ENCODE data around the gene ERRFI1.
"Not testable (repeated sequence)": the region's sequence is repeated elsewhere in the genome, so short reads cannot be mapped to it uniquely, and the experiment has no call there.

The ERRFI1 gene

GRCh38 chr1:8070381-8070811 is 44.3 kb upstream of the ERRFI1 start:
- ATAC-seq (ENCODE audit: insufficient read depth, low read depth) = no peak
- no peak for TF ChIP-seq CTCF (IDR thresholded peaks at IDR 0.05; ENCODE audit: borderline replicate concordance, extremely low read depth, low read length, poor library complexity, severe bottlenecking)
- no peak for TF ChIP-seq EZH2 (IDR thresholded peaks at IDR 0.05; ENCODE audit: borderline replicate concordance, low read depth, low read length, severe bottlenecking)
- no peak overlapping the region for H3K27ac ChIP-seq (ENCODE audit: low read length)
- H3K4me2 ChIP-seq (ENCODE audit: insufficient read depth, low read length) = no peak overlapping the region
- no peak overlapping the region for H3K4me3 ChIP-seq (ENCODE audit: low read depth in 1 of 2, low read length in 2 of 2)
- no peaks in the 10 kb centered on the region for H4K20me1 ChIP-seq (ENCODE audit: insufficient read depth, low read length)
- H2AFZ ChIP-seq (ENCODE audit: low read depth, low read length) = no peak overlapping the region
- no peaks in the 10 kb centered on the region for H3K4me1 ChIP-seq (ENCODE audit: insufficient read depth, low read length)
- no peak overlapping the region for H3K9ac ChIP-seq (ENCODE audit: low read depth, low read length)
- H3K27me3 ChIP-seq (ENCODE audit: insufficient read depth, low read length, poor library complexity) = peaks cover 4% of the 10 kb centered on the region
- no peak for DNase-seq
- H3K9me3 ChIP-seq (ENCODE audit: insufficient read depth, low read length, severe bottlenecking) = no peaks in the 10 kb centered on the region
- H3K36me3 ChIP-seq (ENCODE audit: insufficient read depth, low read length) = no peaks in the 10 kb centered on the region
- no peaks in the 10 kb centered on the region for H3K79me2 ChIP-seq (ENCODE audit: insufficient read depth, low read length)

GRCh38 chr1:8069614-8070320 is 43.7 kb upstream of the ERRFI1 start:
- H3K4me3 ChIP-seq (ENCODE audit: low read depth in 1 of 2, low read length in 2 of 2); H3K27me3 ChIP-seq (ENCODE audit: insufficient read depth, low read length, poor library complexity): not testable (repeated sequence)

GRCh38 chr1:8065369-8065768 is 39.3 kb upstream of the ERRFI1 start:
- no peak for DNase-seq

More at GRCh38 chr1:8069614-8070320, 43.7 kb upstream of the ERRFI1 start:
- not testable (repeated sequence) for H3K9me3 ChIP-seq (ENCODE audit: insufficient read depth, low read length, severe bottlenecking); H3K4me1 ChIP-seq (ENCODE audit: insufficient read depth, low read length); H3K79me2 ChIP-seq (ENCODE audit: insufficient read depth, low read length); H4K20me1 ChIP-seq (ENCODE audit: insufficient read depth, low read length); H3K36me3 ChIP-seq (ENCODE audit: insufficient read depth, low read length); H3K4me2 ChIP-seq (ENCODE audit: insufficient read depth, low read length); H3K27ac ChIP-seq (ENCODE audit: low read length); H2AFZ ChIP-seq (ENCODE audit: low read depth, low read length); H3K9ac ChIP-seq (ENCODE audit: low read depth, low read length); DNase-seq; ATAC-seq (ENCODE audit: insufficient read depth, low read depth)

More at GRCh38 chr1:8065369-8065768, 39.3 kb upstream of the ERRFI1 start:
- Histone ChIP-seq H3K4me1 (ENCODE audit: insufficient read depth, low read length) (no peaks in the 10 kb centered on the region), H3K27me3 (ENCODE audit: insufficient read depth, low read length, poor library complexity) (peaks cover 4% of the 10 kb centered on the region), H3K4me3 (ENCODE audit: low read depth in 1 of 2, low read length in 2 of 2) (no peak overlapping the region), H3K79me2 (ENCODE audit: insufficient read depth, low read length) (no peaks in the 10 kb centered on the region), H3K9me3 (ENCODE audit: insufficient read depth, low read length, severe bottlenecking) (no peaks in the 10 kb centered on the region), H4K20me1 (ENCODE audit: insufficient read depth, low read length) (no peaks in the 10 kb centered on the region), H2AFZ (ENCODE audit: low read depth, low read length) (no peak overlapping the region), H3K27ac (ENCODE audit: low read length) (no peak overlapping the region), H3K4me2 (ENCODE audit: insufficient read depth, low read length) (no peak overlapping the region), H3K36me3 (ENCODE audit: insufficient read depth, low read length) (no peaks in the 10 kb centered on the region), H3K9ac (ENCODE audit: low read depth, low read length) (no peak overlapping the region)
- TF ChIP-seq EZH2 (IDR thresholded peaks at IDR 0.05; ENCODE audit: borderline replicate concordance, low read depth, low read length, severe bottlenecking) = no peak
- TF ChIP-seq CTCF (IDR thresholded peaks at IDR 0.05; ENCODE audit: borderline replicate concordance, extremely low read depth, low read length, poor library complexity, severe bottlenecking) = no peak
- ATAC-seq (ENCODE audit: insufficient read depth, low read depth) = no peak

All from DND-41 (cell line).